Stimulated activated effector memory CD8-positive, alpha-beta T cell treated with anti-CD3 and anti-CD28 coated beads, Interleukin-12 subunit alpha, Interleukin-12 subunit beta, amount 100 ng/mL, for 72 hours (primary cell): ENCODE data around the gene LBH.

Experiments
- ATAC-seq: fragments of 150-1000 bp; cut with Tn5 transposase; 2 replicates; pipeline ENCODE4 v1.10.0; 2021
- DNase-seq, 2 donors: peaks; one replicate each; pipeline ENCODE4 v3.0.0; 2021 to 2022; ENCODE audit warnings: low spot score in 2 of 2
- H3K27ac Mint-ChIP-seq: one replicate; pipeline ENCODE4 v1.8.0; 2022; ENCODE audit warnings: mild to moderate bottlenecking, mixed read lengths
- H3K36me3 Mint-ChIP-seq: one replicate; pipeline ENCODE4 v1.8.0; 2022; ENCODE audit warnings: mild to moderate bottlenecking, mixed read lengths
- H3K4me1 Mint-ChIP-seq: one replicate; pipeline ENCODE4 v1.8.0; 2022; ENCODE audit warnings: mixed read lengths
- H3K4me3 Mint-ChIP-seq: one replicate; pipeline ENCODE4 v1.8.0; 2022; ENCODE audit warnings: mild to moderate bottlenecking, mixed read lengths
- H3K9me3 Mint-ChIP-seq: one replicate; pipeline ENCODE4 v1.8.0; 2022; ENCODE audit warnings: mixed read lengths

The LBH gene

GRCh38 chr2:30283931-30284565 lies 52.7 kb downstream of the LBH start:
- no peak for DNase-seq
- no peaks in the 10 kb centered on the region for H3K9me3 Mint-ChIP-seq
- H3K4me1 Mint-ChIP-seq: peaks cover 36% of the 10 kb centered on the region
- H3K4me3 Mint-ChIP-seq: no peak overlapping the region
- H3K27ac Mint-ChIP-seq: peak overlapping the region; percentile 10
- ATAC-seq: no peak
- no peaks in the 10 kb centered on the region for H3K36me3 Mint-ChIP-seq

DNA sequence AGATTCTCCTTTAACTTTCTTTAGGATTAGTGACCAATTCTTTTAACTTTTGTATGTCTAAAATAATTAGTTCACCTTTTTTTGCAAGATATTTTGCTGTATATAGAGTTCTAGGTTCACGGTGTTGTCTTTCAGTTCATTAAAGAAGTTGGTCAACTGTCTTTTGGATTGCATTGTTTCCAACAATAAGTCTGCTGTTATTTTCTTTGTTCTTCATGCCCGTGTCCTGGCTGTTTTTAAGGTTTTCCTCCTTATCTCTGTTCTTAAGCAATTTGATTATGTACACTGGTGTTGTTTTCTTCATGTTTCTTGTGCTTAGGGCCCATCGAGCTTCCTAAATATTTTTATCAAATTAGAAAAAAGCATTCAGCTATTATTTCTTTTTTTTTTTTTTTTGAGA lies 54.4 kb downstream of the LBH start:
- ATAC-seq: no peak
- Mint-ChIP-seq H3K4me1 (peaks cover 32% of the 10 kb centered on the region), H3K9me3 (no peaks in the 10 kb centered on the region), H3K27ac (no peak overlapping the region), H3K36me3 (no peaks in the 10 kb centered on the region), H3K4me3 (no peak overlapping the region)
- no peak for DNase-seq

DNA sequence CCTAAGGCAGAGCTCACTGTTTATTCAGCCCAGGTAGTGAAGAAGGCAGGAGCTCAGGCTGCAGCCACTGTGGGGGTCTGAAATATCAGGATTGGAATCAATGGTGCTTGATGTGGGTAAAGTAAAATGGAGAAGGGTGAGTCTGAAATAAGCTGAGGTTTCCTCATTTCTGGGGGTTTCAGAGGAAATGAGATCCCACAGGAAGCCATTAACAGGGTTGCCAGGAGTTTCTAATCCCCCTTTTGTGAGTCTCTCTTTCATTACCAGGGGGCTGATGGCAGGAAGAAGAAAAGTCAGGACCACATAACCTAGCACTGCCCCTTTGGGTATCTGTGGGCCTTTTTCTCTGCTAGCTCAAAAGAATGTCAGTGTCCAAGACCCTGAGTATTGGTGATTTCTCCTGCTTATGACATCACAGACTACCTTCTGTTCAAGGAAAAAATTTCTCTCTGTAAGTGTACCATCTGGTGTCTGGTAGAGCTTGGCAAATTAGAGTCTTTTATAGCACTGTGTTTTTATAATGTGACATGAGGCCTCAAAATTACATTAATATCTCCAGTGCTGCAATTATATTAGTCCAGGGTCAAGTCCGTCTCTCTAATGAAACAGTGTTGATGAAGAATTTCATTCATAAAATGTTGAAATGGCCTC lies 56.0 kb downstream of the LBH start:
- no peak for DNase-seq
- Mint-ChIP-seq H3K9me3 (no peaks in the 10 kb centered on the region), H3K27ac (peak overlapping the region; percentile 1), H3K4me3 (no peak overlapping the region), H3K4me1 (peaks cover 25% of the 10 kb centered on the region), H3K36me3 (no peaks in the 10 kb centered on the region)
- no peak for ATAC-seq

DNA sequence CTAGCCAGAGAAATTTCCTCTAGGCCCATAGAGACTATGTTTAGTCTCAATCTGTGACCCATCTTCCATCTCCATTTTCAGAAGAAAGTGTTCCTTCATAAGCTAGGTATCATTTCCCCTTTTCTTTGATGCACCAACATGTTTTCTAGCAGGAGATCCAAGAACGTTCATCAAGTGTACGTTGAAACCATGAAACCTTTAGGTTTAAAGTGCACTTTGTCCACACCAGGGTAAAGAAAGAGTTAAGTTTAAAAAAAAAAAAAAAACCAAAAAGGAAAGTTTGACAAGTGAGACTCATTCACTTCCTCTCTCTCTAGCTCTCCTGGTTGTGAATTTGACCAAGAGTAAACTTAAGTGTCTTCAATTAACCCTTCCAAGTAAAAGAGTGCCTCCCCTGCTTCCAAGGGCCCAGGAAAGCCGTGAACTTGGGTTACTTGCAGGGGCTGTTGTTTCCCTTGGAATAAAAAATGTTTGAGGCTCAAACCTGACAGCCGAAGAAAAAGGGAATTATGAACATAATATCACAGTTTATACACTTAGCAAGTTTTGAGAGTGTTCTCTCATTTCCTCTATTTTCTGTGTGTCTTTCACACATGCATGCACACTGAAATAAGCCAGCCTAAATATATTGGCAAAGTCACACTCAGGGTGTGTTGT lies 56.7 kb downstream of the LBH start:
- peak overlapping the region; percentile 1 for H3K27ac Mint-ChIP-seq
- H3K4me1 Mint-ChIP-seq: peaks cover 24% of the 10 kb centered on the region
- H3K9me3 Mint-ChIP-seq: no peaks in the 10 kb centered on the region
- no peaks in the 10 kb centered on the region for H3K36me3 Mint-ChIP-seq
- DNase-seq (no peak), ATAC-seq (no peak)
- H3K4me3 Mint-ChIP-seq: no peak overlapping the region

GRCh38 chr2:30288561-30288960 lies 57.2 kb downstream of the LBH start:
- Mint-ChIP-seq H3K36me3 (no peaks in the 10 kb centered on the region), H3K9me3 (no peaks in the 10 kb centered on the region), H3K27ac (no peak overlapping the region), H3K4me3 (no peak overlapping the region), H3K4me1 (peaks cover 27% of the 10 kb centered on the region)
- DNase-seq: no peak
- ATAC-seq: no peak

DNA sequence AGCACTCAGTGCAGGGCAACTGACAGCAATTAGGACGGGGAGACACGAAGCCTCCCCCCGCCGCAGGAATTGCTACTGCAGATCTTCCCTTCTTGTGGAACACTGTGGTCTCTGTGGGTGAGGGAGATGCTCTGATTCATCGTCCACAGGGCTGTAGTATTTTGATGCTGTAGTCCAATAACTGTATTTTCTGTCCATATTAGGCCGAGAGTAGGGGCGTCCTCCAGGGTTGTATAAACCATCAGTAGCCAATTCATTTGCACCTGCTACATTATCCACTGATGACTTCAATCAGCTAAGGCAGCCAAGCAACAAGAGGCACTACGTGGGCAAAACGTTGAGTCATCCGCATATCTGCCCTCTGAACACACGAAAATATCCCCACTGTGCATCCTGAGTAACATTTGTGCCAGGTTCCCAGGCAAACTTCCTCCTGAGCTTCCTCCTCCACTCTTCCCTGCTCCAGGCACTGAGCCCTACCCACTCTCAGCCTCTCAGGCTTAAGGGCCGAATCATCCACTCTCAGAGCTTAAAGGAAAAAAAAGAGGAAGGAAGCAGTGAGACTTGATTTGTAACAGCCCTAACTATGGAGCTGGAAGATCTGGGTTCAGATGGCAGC lies 62.1 kb downstream of the LBH start:
- Mint-ChIP-seq H3K27ac (no peak overlapping the region), H3K4me1 (peaks cover 10% of the 10 kb centered on the region)
- peak; percentile 60 for ATAC-seq

DNA sequence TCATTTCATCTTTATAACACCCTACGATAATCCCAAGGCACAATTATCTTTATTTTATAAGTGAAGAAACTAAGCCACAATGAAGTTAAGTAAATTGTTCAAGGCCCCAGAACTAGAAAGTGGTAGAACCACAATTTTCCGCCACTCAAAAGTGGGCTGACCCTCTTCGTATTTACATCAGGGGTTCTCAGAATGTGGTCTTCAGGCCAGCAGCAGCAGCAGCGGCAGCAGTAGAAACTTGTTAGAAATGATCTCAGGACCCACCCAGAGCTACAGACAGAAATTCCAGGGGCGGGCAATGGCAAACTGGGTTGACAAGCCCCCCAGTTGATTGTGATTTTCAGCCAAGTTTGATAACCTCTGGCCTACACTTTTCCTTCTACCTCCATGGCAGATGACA lies 62.8 kb downstream of the LBH start:
- H3K4me1 Mint-ChIP-seq: peaks cover 10% of the 10 kb centered on the region
- ATAC-seq: no peak
- DNase-seq: no peak
- no peak overlapping the region for H3K4me3 Mint-ChIP-seq
- no peaks in the 10 kb centered on the region for H3K36me3 Mint-ChIP-seq
- no peak overlapping the region for H3K27ac Mint-ChIP-seq
- peaks cover 5% of the 10 kb centered on the region for H3K9me3 Mint-ChIP-seq

More for the DNA sequence above, 62.1 kb downstream of the LBH start:
- DNase-seq: no peak
- Mint-ChIP-seq H3K36me3 (no peaks in the 10 kb centered on the region), H3K9me3 (peaks cover 5% of the 10 kb centered on the region), H3K4me3 (no peak overlapping the region)

GRCh38 chr2:30296496-30296895 lies 65.2 kb downstream of the LBH start:
- H3K4me1 Mint-ChIP-seq: peaks cover 10% of the 10 kb centered on the region
- DNase-seq: no peak
- no peak overlapping the region for H3K27ac Mint-ChIP-seq
- no peak overlapping the region for H3K4me3 Mint-ChIP-seq
- ATAC-seq: no peak
- H3K36me3 Mint-ChIP-seq: no peaks in the 10 kb centered on the region
- H3K9me3 Mint-ChIP-seq: peaks cover 5% of the 10 kb centered on the region

DNA sequence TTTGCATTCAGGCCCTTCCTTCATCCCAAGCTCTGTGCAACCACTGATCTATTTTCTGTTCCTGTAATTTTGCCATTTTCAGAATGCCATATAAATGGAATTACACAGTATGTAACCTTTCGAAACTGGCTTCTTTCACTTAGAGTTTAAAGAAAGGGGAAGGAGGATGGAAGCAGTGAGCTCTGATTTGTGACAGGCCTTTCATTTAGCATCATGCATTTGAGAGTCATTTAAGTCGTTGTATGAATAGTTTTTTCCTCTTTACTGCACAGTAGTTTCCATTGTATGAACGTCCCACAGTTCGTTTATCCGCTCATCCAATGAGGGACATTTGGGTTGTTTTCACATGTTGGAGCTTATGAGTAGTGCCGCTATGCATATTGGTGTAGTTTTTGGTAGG lies 67.0 kb downstream of the LBH start:
- ATAC-seq (peak; percentile 24), DNase-seq (no peak)
- no peak overlapping the region for H3K4me3 Mint-ChIP-seq
- H3K27ac Mint-ChIP-seq: no peak overlapping the region
- H3K36me3 Mint-ChIP-seq: no peaks in the 10 kb centered on the region
- peaks cover 5% of the 10 kb centered on the region for H3K9me3 Mint-ChIP-seq
- H3K4me1 Mint-ChIP-seq: peaks cover 6% of the 10 kb centered on the region

DNA sequence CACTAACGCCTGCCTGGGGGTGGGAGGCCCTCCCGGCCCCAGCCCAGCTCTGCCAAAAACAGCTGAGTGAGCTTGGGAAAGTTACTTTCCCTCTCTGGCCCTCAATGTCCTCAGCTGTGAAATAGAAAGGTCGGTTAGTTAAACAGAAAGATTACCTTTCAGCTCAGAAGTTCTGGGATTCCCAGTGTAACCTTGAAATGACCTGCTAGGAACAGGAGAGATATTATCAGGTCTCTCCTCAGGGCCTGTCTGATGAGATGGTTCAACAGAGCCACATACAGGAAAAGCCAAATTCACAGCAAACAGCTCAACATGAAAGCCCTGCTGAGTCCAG lies 68.8 kb downstream of the LBH start:
- H3K27ac Mint-ChIP-seq: no peak overlapping the region
- H3K4me3 Mint-ChIP-seq: no peak overlapping the region
- H3K9me3 Mint-ChIP-seq: peaks cover 5% of the 10 kb centered on the region
- H3K36me3 Mint-ChIP-seq: no peaks in the 10 kb centered on the region
- DNase-seq (no peak), ATAC-seq (no peak)
- peaks cover 4% of the 10 kb centered on the region for H3K4me1 Mint-ChIP-seq

GRCh38 chr2:30300456-30301221 lies 69.3 kb downstream of the LBH start:
- Mint-ChIP-seq H3K27ac (no peak overlapping the region), H3K9me3 (peaks cover 5% of the 10 kb centered on the region), H3K4me3 (no peak overlapping the region), H3K4me1 (peaks cover 10% of the 10 kb centered on the region), H3K36me3 (no peaks in the 10 kb centered on the region)
- ATAC-seq (no peak), DNase-seq (no peak)

DNA sequence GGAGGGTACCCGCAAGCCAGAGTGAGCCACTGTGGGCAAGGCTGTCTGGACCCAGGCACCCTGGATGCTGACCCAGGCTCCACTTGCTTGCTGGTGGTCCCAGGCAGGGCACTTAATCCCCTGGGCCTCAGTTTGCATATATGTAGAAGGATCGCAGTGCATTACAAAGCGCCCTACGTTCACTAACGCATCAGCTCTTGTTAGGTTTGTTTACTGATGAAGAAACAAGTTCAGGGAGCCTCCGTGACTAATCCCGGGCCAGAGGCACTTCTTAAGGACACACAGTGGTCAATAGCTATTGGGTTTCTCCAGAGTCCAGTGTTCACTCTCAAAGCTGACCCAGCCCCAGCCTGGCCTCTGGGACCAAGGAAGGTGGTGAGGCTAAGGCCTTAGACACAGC lies 70.2 kb downstream of the LBH start:
- Mint-ChIP-seq H3K27ac (no peak overlapping the region), H3K4me1 (peaks cover 12% of the 10 kb centered on the region), H3K4me3 (no peak overlapping the region), H3K36me3 (no peaks in the 10 kb centered on the region), H3K9me3 (peaks cover 5% of the 10 kb centered on the region)
- DNase-seq (no peak), ATAC-seq (no peak)

DNA sequence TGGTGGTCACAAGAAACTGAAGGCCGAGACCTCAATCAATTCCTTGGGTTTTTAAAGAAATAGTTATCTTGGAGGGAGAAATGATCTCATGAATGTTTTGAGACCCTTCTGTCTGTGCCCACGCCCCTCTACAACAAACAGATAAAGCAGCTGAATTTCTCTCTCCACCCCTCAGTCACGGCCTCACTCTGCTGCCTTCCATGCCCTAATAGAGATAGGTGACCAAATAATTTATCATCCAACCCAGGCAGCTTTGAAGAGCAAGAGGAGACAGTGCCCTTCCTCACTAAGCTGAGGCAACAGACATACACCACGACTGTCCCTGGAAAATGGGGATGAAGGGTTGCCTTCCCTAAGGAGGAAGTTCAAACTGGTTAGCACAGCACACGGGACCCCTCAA lies 71.2 kb downstream of the LBH start:
- no peak overlapping the region for H3K27ac Mint-ChIP-seq
- DNase-seq (no peak), ATAC-seq (no peak)
- H3K9me3 Mint-ChIP-seq: peaks cover 3% of the 10 kb centered on the region
- H3K4me1 Mint-ChIP-seq: peaks cover 12% of the 10 kb centered on the region
- H3K36me3 Mint-ChIP-seq: no peaks in the 10 kb centered on the region
- H3K4me3 Mint-ChIP-seq: no peak overlapping the region

DNA sequence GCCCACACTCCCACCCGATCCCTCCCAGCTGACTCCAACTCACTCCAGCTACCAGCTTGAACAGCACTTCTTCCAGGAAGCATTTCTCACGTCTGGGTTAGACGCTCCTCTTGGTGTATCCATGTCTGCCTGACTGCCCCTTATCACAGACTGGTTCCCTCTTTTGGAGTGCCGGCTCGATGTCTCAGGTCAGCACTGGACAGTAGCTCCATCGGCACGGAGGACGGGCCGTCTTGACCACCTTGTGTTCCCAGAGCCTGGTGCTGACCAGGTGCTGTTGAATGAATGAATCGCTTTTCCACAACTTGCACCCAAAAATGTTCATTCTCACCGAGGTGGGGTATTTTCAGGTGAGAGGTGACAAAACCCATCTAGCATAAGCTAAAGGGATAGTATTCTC lies 71.8 kb downstream of the LBH start:
- ATAC-seq (no peak), DNase-seq (no peak)
- peaks cover 12% of the 10 kb centered on the region for H3K4me1 Mint-ChIP-seq
- no peaks in the 10 kb centered on the region for H3K36me3 Mint-ChIP-seq
- H3K27ac Mint-ChIP-seq: peak overlapping the region; percentile 36
- H3K9me3 Mint-ChIP-seq: peaks cover 3% of the 10 kb centered on the region
- no peak overlapping the region for H3K4me3 Mint-ChIP-seq

- ATAC-seq: peak; percentile 50
- peaks cover 3% of the 10 kb centered on the region for H3K9me3 Mint-ChIP-seq
- no peak for DNase-seq
- H3K4me1 Mint-ChIP-seq: peaks cover 19% of the 10 kb centered on the region
- H3K27ac Mint-ChIP-seq: peak overlapping the region; percentile 40
- H3K4me3 Mint-ChIP-seq: no peak overlapping the region
- H3K36me3 Mint-ChIP-seq: no peaks in the 10 kb centered on the region
Measured at GRCh38 chr2:30305235-30305634, 73.9 kb downstream of the LBH start.
